Uterus (tissue), 4 donors: ENCODE data around the gene SPRR2D. TPM values are rescaled to one million over a fixed set of nuclear protein-coding genes. Genes with fewer than 3 reads are reported as not detected.
"Not testable (repeated sequence)": the region's sequence is repeated elsewhere in the genome, so short reads cannot be mapped to it uniquely, and the experiment has no call there.

Experiments used
- DNase-seq, 2 donors: peaks; one replicate each; pipeline ENCODE4 v3.0.0-alpha.2; 2019 to 2020
- H3K27ac ChIP-seq, 2 donors: fragments of 200-600 bp; sonication (generic); 1 replicate in 1 of 2; 2 replicates in 1 of 2; pipeline ENCODE4 v1.5.1; 2016 to 2018
- H3K27me3 ChIP-seq, 2 donors: fragments of 200-600 bp; sonication (generic); one replicate each; pipeline ENCODE4 v1.5.1; 2018 to 2019; ENCODE audit warnings: control low read depth in 1 of 2
- H3K36me3 ChIP-seq, 2 donors: fragments of 200-600 bp; sonication (generic); one replicate each; pipeline ENCODE4 v1.5.1; 2019; ENCODE audit warnings: control low read depth in 1 of 2
- H3K4me1 ChIP-seq, 2 donors: fragments of 200-600 bp; sonication (generic); one replicate each; pipeline ENCODE4 v1.5.1; 2018 to 2019; ENCODE audit warnings: control low read depth in 1 of 2
- H3K4me3 ChIP-seq, 2 donors: fragments of 200-600 bp; sonication (generic); 1 replicate in 1 of 2; 2 replicates in 1 of 2; pipeline ENCODE4 v1.5.1; 2018 to 2019; ENCODE audit warnings: mild to moderate bottlenecking in 1 of 2
- H3K9me3 ChIP-seq, 2 donors: fragments of 200-600 bp; sonication (generic); one replicate each; pipeline ENCODE4 v1.5.1; 2019; ENCODE audit warnings: control low read depth in 1 of 2
- POLR2A ChIP-seq, 2 donors: fragments of 450-650 bp; IDR thresholded peaks; one replicate each; pipeline ENCODE4 v1.6.1; 2016; ENCODE audit warnings: antibody characterized with exemption in 2 of 2, mild to moderate bottlenecking in 1 of 2, moderate library complexity in 1 of 2
- intact Hi-C: fragments of 100-400 bp; cut with DNase I; formaldehyde crosslinking; loops from one replicate; pipeline ENCODE4 v1.15.1; 2023; ENCODE audit warnings: low total_unique reads
- total RNA-seq, 4 donors: library from RNA; depleted of rRNA in 3 of 4; stranded (reverse); fragments of >200 nt in 3 of 4; gene quantifications; one replicate each; pipeline versions ENCODE4 v1.1.0 to v1.2.4, GENCODE V29; 2014 to 2023
- TF ChIP-seq, protein P1 (sequence below), 4 experiments: fragments of 200-600 bp in 2 of 4; fragments of 450-650 bp in 2 of 4; sonication (generic) in 2 of 4; IDR thresholded peaks; one replicate each; pipeline ENCODE4 v1.5.1; 2016 to 2019; ENCODE audit warnings: antibody characterized with exemption in 4 of 4, mild to moderate bottlenecking in 2 of 4, moderate library complexity in 1 of 4
- donor health status: DM: yes; HTN: yes; CAD: no.

Gene SPRR2D
- total RNA-seq, 4 donors from 2014 or later = not detected

DNA sequence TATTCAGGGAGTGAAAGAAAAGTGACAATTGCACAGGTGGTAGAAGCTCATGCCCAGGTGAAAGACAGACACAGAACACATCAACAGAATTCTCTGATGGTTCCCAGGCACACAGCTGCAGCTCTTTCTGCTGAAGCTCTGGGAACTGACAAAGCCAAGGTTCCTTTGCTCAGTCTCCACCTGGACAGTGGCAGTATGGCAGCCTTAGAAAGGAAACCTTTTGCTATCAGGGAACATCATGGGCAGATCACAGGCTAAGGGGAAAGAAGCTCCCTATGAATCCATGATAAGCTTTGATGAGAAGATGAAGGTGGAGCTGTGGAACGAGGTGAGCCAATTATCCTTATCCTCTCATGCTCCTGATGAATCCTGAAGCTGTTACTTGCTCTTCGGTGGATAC is 29.3 kb upstream of the SPRR2D start:
- Histone ChIP-seq H3K27ac (no peak overlapping the region), H3K27me3 (no peaks in the 10 kb centered on the region), H3K9me3 (no peaks in the 10 kb centered on the region), H3K36me3 (no peaks in the 10 kb centered on the region), H3K4me1 (no peaks in the 10 kb centered on the region), H3K4me3 (no peak overlapping the region)
- TF ChIP-seq, protein P1, sequence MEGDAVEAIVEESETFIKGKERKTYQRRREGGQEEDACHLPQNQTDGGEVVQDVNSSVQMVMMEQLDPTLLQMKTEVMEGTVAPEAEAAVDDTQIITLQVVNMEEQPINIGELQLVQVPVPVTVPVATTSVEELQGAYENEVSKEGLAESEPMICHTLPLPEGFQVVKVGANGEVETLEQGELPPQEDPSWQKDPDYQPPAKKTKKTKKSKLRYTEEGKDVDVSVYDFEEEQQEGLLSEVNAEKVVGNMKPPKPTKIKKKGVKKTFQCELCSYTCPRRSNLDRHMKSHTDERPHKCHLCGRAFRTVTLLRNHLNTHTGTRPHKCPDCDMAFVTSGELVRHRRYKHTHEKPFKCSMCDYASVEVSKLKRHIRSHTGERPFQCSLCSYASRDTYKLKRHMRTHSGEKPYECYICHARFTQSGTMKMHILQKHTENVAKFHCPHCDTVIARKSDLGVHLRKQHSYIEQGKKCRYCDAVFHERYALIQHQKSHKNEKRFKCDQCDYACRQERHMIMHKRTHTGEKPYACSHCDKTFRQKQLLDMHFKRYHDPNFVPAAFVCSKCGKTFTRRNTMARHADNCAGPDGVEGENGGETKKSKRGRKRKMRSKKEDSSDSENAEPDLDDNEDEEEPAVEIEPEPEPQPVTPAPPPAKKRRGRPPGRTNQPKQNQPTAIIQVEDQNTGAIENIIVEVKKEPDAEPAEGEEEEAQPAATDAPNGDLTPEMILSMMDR (IDR thresholded peaks at IDR 0.05) = no peak
- no peak for DNase-seq
- intact Hi-C loops = no loop called here

DNA sequence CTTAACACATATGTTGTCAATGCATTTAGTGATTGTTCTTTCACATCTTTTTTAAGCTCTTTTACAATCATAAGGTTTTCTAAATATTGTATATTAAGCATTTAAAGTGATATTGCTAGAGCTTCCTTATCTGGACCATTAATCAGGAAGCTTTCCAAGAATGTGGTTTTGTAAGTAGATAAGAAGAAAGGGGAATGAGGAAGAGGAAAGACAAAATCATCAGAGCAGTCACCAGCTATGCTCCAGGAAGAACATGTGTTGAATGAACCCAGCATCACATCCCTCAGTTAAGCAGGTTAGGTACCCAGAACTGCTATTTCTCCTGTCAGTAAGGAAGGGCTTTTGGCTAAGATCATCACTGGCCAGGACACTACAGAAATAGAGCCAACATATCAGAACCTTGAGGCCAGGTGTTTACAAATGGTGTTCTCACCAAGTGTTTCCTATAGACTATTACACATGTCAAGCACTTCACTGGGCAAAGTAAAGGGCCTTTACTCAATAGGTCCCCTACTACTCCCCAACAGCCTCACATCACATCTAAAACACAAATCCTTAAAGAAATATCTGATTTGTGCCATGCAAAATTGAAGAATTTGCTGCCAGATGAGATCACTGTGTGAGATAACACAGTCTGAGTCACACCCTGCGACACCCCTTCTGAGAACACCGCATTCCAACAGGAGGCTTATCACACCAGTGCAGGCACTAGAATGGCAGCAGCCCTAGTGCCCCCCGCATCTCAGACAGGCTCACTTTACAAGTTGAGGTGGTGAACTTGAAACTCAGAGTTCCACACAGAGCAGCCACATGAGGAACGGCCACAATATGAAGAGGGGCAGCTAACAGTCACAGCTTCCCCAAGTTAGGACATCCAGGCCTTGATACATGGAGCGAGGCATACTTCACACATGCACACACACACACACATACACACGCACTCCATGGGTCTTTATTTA is 18.2 kb upstream of the SPRR2D start:
- DNase-seq = no peak
- TF ChIP-seq, protein P1 (IDR thresholded peaks at IDR 0.05) = no peak
- TF ChIP-seq POLR2A (IDR thresholded peaks at IDR 0.05) = no peak

DNA sequence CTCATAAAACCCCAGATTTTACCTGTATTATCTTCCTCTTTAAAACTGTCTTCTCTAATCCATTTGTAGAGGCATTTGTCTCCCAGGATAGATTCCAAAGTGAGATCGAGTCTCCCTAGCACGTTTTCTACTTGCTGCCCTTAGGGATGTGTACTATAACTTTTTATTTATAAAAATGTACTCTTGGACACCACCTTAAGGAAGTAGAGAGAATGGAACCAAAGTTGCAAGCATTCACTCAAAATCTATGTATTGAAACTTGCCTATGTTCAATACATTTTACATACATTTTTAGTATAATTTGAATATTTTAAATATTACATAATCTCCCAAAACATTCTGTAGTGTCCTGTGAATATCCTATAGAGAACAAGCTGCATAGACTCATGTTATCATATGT is 17.2 kb upstream of the SPRR2D start:
- H3K4me3 ChIP-seq = no peak overlapping the region
- H3K4me1 ChIP-seq = no peaks in the 10 kb centered on the region
- no peak for TF ChIP-seq POLR2A (IDR thresholded peaks at IDR 0.05)
- TF ChIP-seq, protein P1 (IDR thresholded peaks at IDR 0.05) = no peak
- no peak for DNase-seq
- intact Hi-C loops = no loop called here
- H3K27ac ChIP-seq = no peak overlapping the region
- no peaks in the 10 kb centered on the region for H3K36me3 ChIP-seq
- H3K27me3 ChIP-seq = no peaks in the 10 kb centered on the region
- no peaks in the 10 kb centered on the region for H3K9me3 ChIP-seq

More for the DNA sequence above, 18.2 kb upstream of the SPRR2D start:
- no peaks in the 10 kb centered on the region for H3K27me3 ChIP-seq
- no peaks in the 10 kb centered on the region for H3K4me1 ChIP-seq
- intact Hi-C loops = no loop called here
- H3K27ac ChIP-seq = no peak overlapping the region
- no peaks in the 10 kb centered on the region for H3K9me3 ChIP-seq
- no peaks in the 10 kb centered on the region for H3K36me3 ChIP-seq
- H3K4me3 ChIP-seq = no peak overlapping the region

DNA sequence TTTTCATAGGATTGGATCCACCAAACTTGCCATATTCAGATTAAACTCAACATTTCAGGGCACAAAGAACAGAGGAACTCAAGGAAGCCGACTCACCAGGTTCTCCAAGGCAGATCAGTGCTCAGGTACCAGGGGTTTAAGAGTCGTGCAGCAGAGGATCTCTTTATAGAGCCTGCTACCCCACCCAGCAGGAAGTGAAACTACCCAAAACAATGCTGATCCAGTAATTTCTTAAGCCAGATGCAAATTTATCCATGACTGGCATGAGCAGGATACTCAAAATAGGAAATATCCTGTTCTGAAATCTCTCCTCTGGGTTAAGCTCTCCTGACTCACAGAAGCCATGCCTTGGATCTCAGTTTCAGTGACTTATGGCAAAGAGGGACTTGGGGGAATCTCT is 16.5 kb upstream of the SPRR2D start, which contains the start of gene SPRR2A:
Gene SPRR2A, minus strand, starts transcription at position 138 of the 400 bp plus-strand sequence. CDS start 777 bp downstream, outside the sequence.
- intact Hi-C loops = no loop called here
- Histone ChIP-seq H3K4me1 (no peaks in the 10 kb centered on the region), H3K27ac (no peak within 1 kb of the TSS), H3K27me3 (no peaks in the 10 kb centered on the region), H3K36me3 (no peaks in the 10 kb centered on the region), H3K4me3 (no peak within 1 kb of the TSS), H3K9me3 (no peaks in the 10 kb centered on the region)
- no peak for DNase-seq
- TF ChIP-seq POLR2A (IDR thresholded peaks at IDR 0.05) = no peak
- TF ChIP-seq, protein P1 (IDR thresholded peaks at IDR 0.05) = no peak

DNA sequence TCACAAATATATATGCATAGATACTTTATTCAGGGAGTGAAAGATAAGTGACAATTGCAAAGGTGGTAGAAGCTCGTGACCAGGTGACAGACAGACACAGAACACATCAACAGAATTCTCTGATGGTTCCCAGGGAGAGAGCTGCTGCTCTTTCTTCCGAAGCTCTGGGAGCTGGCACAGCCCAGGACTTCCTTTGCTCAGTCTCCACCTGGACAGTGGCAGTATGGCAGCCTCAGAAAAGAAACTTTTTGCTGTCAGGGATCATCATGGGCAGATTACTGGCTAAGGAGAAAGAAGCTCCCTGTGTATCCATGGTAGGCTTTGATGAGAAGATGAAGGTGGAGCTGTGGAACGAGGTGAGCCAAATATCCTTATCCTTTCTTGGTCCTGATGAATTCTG is 15.2 kb upstream of the SPRR2D start:
- H3K9me3 ChIP-seq, H3K4me1 ChIP-seq, DNase-seq, H3K4me3 ChIP-seq, intact Hi-C loops, H3K36me3 ChIP-seq, H3K27me3 ChIP-seq, H3K27ac ChIP-seq: not testable (repeated sequence)
